Mesenchymal stem cell (in vitro differentiated cells and primary cell): ENCODE measurements around the gene SCARB1.

ENCODE experiments used
- DNase-seq: peaks from one replicate; pipeline ENCODE4 v3.0.0-alpha.2; 2013
- H2AFZ ChIP-seq: one replicate; pipeline ENCODE4 v1.6.1; 2013; ENCODE audit warnings: low read depth, mild to moderate bottlenecking, control low read depth, inconsistent platforms, low read length, moderate library complexity
- H2AK5ac ChIP-seq: 2 replicates; pipeline ENCODE4 v1.6.1; 2013; ENCODE audit warnings: low read length, moderate library complexity, mild to moderate bottlenecking, inconsistent platforms; ENCODE audit not compliant: severe bottlenecking
- H2BK120ac ChIP-seq: one replicate; pipeline ENCODE4 v1.6.1; 2013; ENCODE audit warnings: low read depth, mild to moderate bottlenecking, inconsistent platforms, low read length, moderate library complexity
- H2BK12ac ChIP-seq, 2 experiments: one replicate each; pipeline ENCODE4 v1.6.1; 2013; ENCODE audit warnings: inconsistent platforms in 2 of 2, low read length in 2 of 2, mild to moderate bottlenecking in 2 of 2, moderate library complexity in 2 of 2, control low read depth in 1 of 2
- H2BK15ac ChIP-seq: one replicate; pipeline ENCODE4 v1.6.1; 2013; ENCODE audit warnings: mild to moderate bottlenecking, low read depth, inconsistent platforms; ENCODE audit not compliant: poor library complexity, severe bottlenecking
- H2BK5ac ChIP-seq: 2 replicates; pipeline ENCODE4 v1.6.1; 2013; ENCODE audit warnings: low read depth, mild to moderate bottlenecking, low read length, control low read depth, inconsistent platforms; ENCODE audit not compliant: poor library complexity, severe bottlenecking
- H3K14ac ChIP-seq, 2 experiments: one replicate each; pipeline ENCODE4 v1.6.1; 2013; ENCODE audit warnings: inconsistent platforms in 2 of 2, low read length in 2 of 2, control low read depth in 1 of 2, mild to moderate bottlenecking in 1 of 2, moderate library complexity in 1 of 2
- H3K18ac ChIP-seq, 2 experiments: one replicate each; pipeline ENCODE4 v1.6.1; 2013; ENCODE audit warnings: inconsistent platforms in 2 of 2, low read length in 2 of 2, control low read depth in 1 of 2, low read depth in 1 of 2, mild to moderate bottlenecking in 1 of 2
- H3K23ac ChIP-seq, 2 experiments: one replicate each; pipeline ENCODE4 v1.6.1; 2013; ENCODE audit warnings: inconsistent platforms in 2 of 2, low read length in 2 of 2, mild to moderate bottlenecking in 2 of 2, moderate library complexity in 2 of 2, control low read depth in 1 of 2
- H3K27ac ChIP-seq: 2 replicates; pipeline ENCODE4 v1.5.1; 2013; ENCODE audit warnings: mild to moderate bottlenecking, moderate library complexity, low read length, control low read depth, inconsistent platforms; ENCODE audit not compliant: poor library complexity, severe bottlenecking
- H3K27me3 ChIP-seq, 2 experiments: 2 replicates each; pipeline versions ENCODE4 v1.6.1 to v1.7.0; 2013; ENCODE audit warnings: low read length in 2 of 2, mild to moderate bottlenecking in 2 of 2, moderate library complexity in 2 of 2, control low read depth in 1 of 2, inconsistent platforms in 1 of 2; ENCODE audit not compliant: control insufficient read depth in 1 of 2, insufficient read depth in 1 of 2
- H3K36me3 ChIP-seq, 2 experiments: 2 replicates each; pipeline versions ENCODE4 v1.6.1 to v1.7.0; 2013; ENCODE audit warnings: low read length in 2 of 2, control low read depth in 1 of 2, inconsistent platforms in 1 of 2, low read depth in 1 of 2, mild to moderate bottlenecking in 1 of 2; ENCODE audit not compliant: insufficient read depth in 2 of 2, control insufficient read depth in 1 of 2
- H3K4ac ChIP-seq, 2 experiments: one replicate each; pipeline ENCODE4 v1.6.1; 2013; ENCODE audit warnings: inconsistent platforms in 2 of 2, low read length in 2 of 2, mild to moderate bottlenecking in 2 of 2, moderate library complexity in 2 of 2, control low read depth in 1 of 2, low read depth in 1 of 2
- H3K4me1 ChIP-seq: 2 replicates; pipeline ENCODE4 v1.6.1; 2013; ENCODE audit warnings: low read depth, low read length, control low read depth; ENCODE audit not compliant: control insufficient read depth, insufficient read depth
- H3K4me2 ChIP-seq: 2 replicates; pipeline ENCODE4 v1.6.1; 2013; ENCODE audit warnings: low read length, mild to moderate bottlenecking, inconsistent platforms; ENCODE audit not compliant: poor library complexity, severe bottlenecking
- H3K4me3 ChIP-seq, 2 experiments: 2 replicates each; pipeline versions ENCODE4 v1.5.1 to v1.7.0; 2013; ENCODE audit warnings: low read length in 2 of 2, mild to moderate bottlenecking in 2 of 2, control low read depth in 1 of 2, low read depth in 1 of 2; ENCODE audit not compliant: insufficient read depth in 1 of 2
- H3K79me1 ChIP-seq: replicated peaks from 2 replicates; pipeline ENCODE4 v1.6.1; 2013; ENCODE audit warnings: mild to moderate bottlenecking, control low read depth, low read length, inconsistent platforms; ENCODE audit not compliant: poor library complexity, severe bottlenecking
- H3K9ac ChIP-seq: 2 replicates; pipeline ENCODE4 v1.7.0; 2013; ENCODE audit warnings: mild to moderate bottlenecking, low read length, moderate library complexity
- H3K9me3 ChIP-seq: 2 replicates; pipeline ENCODE4 v1.7.0; 2013; ENCODE audit warnings: mild to moderate bottlenecking, low read length; ENCODE audit not compliant: control insufficient read depth
- H4K8ac ChIP-seq: one replicate; pipeline ENCODE4 v1.6.1; 2013; ENCODE audit warnings: inconsistent platforms, mild to moderate bottlenecking, low read length, moderate library complexity
- H4K91ac ChIP-seq: one replicate; pipeline ENCODE4 v1.6.1; 2013; ENCODE audit warnings: mild to moderate bottlenecking, low read length, inconsistent platforms
- WGBS: methylation state at CpG from one replicate; pipeline ENCODE4 v1.1.7; 2013; ENCODE audit warnings: mixed read lengths; 5-methylcytosine and 5-hydroxymethylcytosine counted together

Gene SCARB1

GRCh38 chr12:124811633-124812032 lies 52.0 kb downstream of the SCARB1 start:
- no peak overlapping the region for H2BK120ac ChIP-seq
- no peak overlapping the region for H3K4ac ChIP-seq
- H3K9me3 ChIP-seq: no peaks in the 10 kb centered on the region
- H3K9ac ChIP-seq: no peak overlapping the region
- H3K36me3 ChIP-seq: peaks cover 17 to 43% of the 10 kb centered on the region in 2 experiments
- no peak overlapping the region for H3K4me2 ChIP-seq
- no peak overlapping the region for H2BK15ac ChIP-seq
- H3K27me3 ChIP-seq: no peaks in the 10 kb centered on the region
- no peak overlapping the region for H2BK5ac ChIP-seq
- no peaks in the 10 kb centered on the region for H3K4me1 ChIP-seq
- no peak overlapping the region for H4K8ac ChIP-seq
- no peak for DNase-seq
- H3K79me1 ChIP-seq: no peaks in the 10 kb centered on the region
- no peak overlapping the region for H3K27ac ChIP-seq
- H3K18ac ChIP-seq: no peak overlapping the region
- no peak overlapping the region for H2AK5ac ChIP-seq
- no peak overlapping the region for H3K23ac ChIP-seq
- no peak overlapping the region for H3K14ac ChIP-seq
- no peak overlapping the region for H2BK12ac ChIP-seq
- H3K4me3 ChIP-seq: no peak overlapping the region
- WGBS: 91% methylated on average over 13 of the region's 13 CpGs
- H2AFZ ChIP-seq: no peak overlapping the region
- no peak overlapping the region for H4K91ac ChIP-seq

DNA sequence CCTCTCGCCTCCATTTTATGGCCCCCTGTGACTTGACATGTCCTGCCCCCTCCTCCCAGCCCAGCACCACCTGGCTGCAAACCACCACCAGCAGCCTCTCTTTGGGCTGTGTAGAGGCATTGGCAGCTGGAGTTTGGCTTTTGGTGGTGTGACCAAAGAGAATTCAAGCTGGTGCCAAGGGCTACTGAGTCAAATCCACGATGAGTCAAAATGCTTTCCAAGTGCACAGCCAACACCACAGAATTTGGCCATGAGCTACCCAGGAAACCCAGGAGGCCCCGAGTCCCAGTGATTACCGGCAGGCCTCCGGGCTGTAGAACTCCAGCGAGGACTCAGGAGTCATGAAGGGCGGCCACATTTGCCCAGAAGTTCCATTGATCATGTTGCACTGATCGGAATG lies 53.8 kb downstream of the SCARB1 start:
- H2AK5ac ChIP-seq: no peak overlapping the region
- 94% methylated on average over 7 of the region's 8 CpGs for WGBS
- no peaks in the 10 kb centered on the region for H3K27me3 ChIP-seq

DNA sequence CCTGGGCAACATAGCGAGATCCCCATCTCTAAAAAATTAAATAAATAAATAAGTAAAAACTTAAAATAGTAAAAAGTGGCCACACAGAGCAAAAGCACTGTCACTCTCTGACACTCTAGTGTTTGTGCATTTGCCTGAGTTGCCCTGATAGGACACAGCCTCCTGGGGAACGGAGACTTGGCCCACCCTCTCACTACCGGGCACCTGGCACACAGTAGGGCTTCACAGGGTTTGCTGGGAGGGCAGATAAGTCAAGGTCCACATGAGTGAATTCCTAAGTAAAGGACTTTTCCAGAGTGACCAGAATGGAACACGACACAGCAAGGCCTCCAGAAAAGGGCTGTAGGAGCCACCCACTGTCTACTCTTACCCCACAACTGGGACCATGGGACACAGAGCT lies 54.3 kb downstream of the SCARB1 start:
- H3K79me1 ChIP-seq: no peaks in the 10 kb centered on the region
- WGBS: 100% methylated on average over 3 of the region's 4 CpGs
- no peak overlapping the region for H2BK12ac ChIP-seq
- no peak for DNase-seq
- H2AK5ac ChIP-seq: no peak overlapping the region
- H3K23ac ChIP-seq: no peak overlapping the region
- H3K18ac ChIP-seq: no peak overlapping the region
- H2BK15ac ChIP-seq: no peak overlapping the region
- no peak overlapping the region for H3K4me3 ChIP-seq
- no peak overlapping the region for H4K91ac ChIP-seq
- H3K4ac ChIP-seq: no peak overlapping the region
- no peaks in the 10 kb centered on the region for H3K27me3 ChIP-seq
- H3K9me3 ChIP-seq: no peaks in the 10 kb centered on the region
- H3K4me2 ChIP-seq: no peak overlapping the region
- no peak overlapping the region for H2BK5ac ChIP-seq
- peaks cover 17 to 45% of the 10 kb centered on the region in 2 experiments for H3K36me3 ChIP-seq
- H3K9ac ChIP-seq: no peak overlapping the region
- no peak overlapping the region for H3K14ac ChIP-seq
- H3K4me1 ChIP-seq: no peaks in the 10 kb centered on the region
- H3K27ac ChIP-seq: no peak overlapping the region
- no peak overlapping the region for H4K8ac ChIP-seq
- no peak overlapping the region for H2BK120ac ChIP-seq
- no peak overlapping the region for H2AFZ ChIP-seq

More for the DNA sequence above, 53.8 kb downstream of the SCARB1 start:
- Histone ChIP-seq H2BK15ac (no peak overlapping the region), H3K27ac (no peak overlapping the region), H3K36me3 (peaks cover 17 to 48% of the 10 kb centered on the region in 2 experiments), H3K9me3 (no peaks in the 10 kb centered on the region), H3K4me3 (no peak overlapping the region), H3K4me1 (no peaks in the 10 kb centered on the region), H3K4me2 (no peak overlapping the region), H3K9ac (no peak overlapping the region), H3K14ac (no peak overlapping the region), H2BK5ac (no peak overlapping the region), H2BK120ac (no peak overlapping the region), H3K23ac (no peak overlapping the region), H2BK12ac (no peak overlapping the region), H3K79me1 (no peaks in the 10 kb centered on the region), H4K91ac (no peak overlapping the region), H3K18ac (no peak overlapping the region), H2AFZ (no peak overlapping the region), H3K4ac (no peak overlapping the region), H4K8ac (no peak overlapping the region)
- DNase-seq: no peak

DNA sequence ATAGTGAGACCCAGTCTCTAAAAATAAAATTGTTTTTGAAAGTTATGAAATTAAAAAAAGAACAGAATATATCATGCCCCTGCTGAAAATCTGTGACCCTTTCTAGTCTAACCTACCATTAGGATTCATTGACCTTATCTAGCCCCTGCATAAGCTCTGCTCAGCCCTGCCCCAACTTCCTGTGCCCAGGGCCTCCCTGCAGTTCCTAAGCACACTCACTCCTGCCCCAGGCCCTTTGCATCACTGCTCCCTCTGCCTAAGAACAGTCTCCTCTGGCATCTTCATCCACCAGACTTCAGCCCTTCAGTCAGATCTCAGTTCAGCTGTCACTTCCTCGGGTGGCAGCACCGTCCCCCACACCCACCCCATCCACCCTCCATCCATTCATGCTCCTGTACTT lies 55.4 kb downstream of the SCARB1 start:
- no peak overlapping the region for H2BK12ac ChIP-seq
- H3K9ac ChIP-seq: no peak overlapping the region
- no peak overlapping the region for H3K14ac ChIP-seq
- H4K8ac ChIP-seq: no peak overlapping the region
- no peak overlapping the region for H3K4me2 ChIP-seq
- no peak overlapping the region for H3K18ac ChIP-seq
- no peak overlapping the region for H2AK5ac ChIP-seq
- no peak overlapping the region for H3K27ac ChIP-seq
- WGBS: 97% methylated on average over 2 of the region's 2 CpGs
- no peak overlapping the region for H2BK120ac ChIP-seq
- no peak overlapping the region for H3K23ac ChIP-seq
- H2BK15ac ChIP-seq: no peak overlapping the region
- no peak overlapping the region for H2AFZ ChIP-seq
- H4K91ac ChIP-seq: no peak overlapping the region
- H3K36me3 ChIP-seq: peaks cover 8 to 41% of the 10 kb centered on the region in 2 experiments
- H3K27me3 ChIP-seq: no peaks in the 10 kb centered on the region
- H3K4ac ChIP-seq: no peak overlapping the region
- DNase-seq: no peak
- no peak overlapping the region for H2BK5ac ChIP-seq
- no peaks in the 10 kb centered on the region for H3K79me1 ChIP-seq
- no peaks in the 10 kb centered on the region for H3K4me1 ChIP-seq
- H3K4me3 ChIP-seq: no peak overlapping the region
- H3K9me3 ChIP-seq: no peaks in the 10 kb centered on the region
